NB4 (cell line): ENCODE measurements around the gene GNAI2.

Experiments
- CTCF ChIP-seq: IDR thresholded peaks from one replicate; pipeline ENCODE4 v1.5.1; 2012; ENCODE audit warnings: low read depth, low read length
- MAX ChIP-seq: IDR thresholded peaks from 2 replicates; pipeline ENCODE4 v1.6.1; 2011; ENCODE audit warnings: low read depth, low read length
- POLR2A ChIP-seq: IDR thresholded peaks from 2 replicates; pipeline ENCODE4 v1.6.1; 2011; ENCODE audit warnings: mild to moderate bottlenecking; ENCODE audit not compliant: insufficient read length; ENCODE audit errors: extremely low read depth

GRCh38 chr3:50258979-50259378, 23.0 kb downstream of the GNAI2 start:
- TF ChIP-seq POLR2A (no peak), CTCF (no peak), MAX (no peak)
